Kasumi-1 (cell line): ENCODE results near the gene LEMD1.
A peak's percentile ranks its signal among the peaks of the same experiment; 100 is the strongest.
"Not testable (repeated sequence)": the region's sequence is repeated elsewhere in the genome, so short reads cannot be mapped to it uniquely, and the experiment has no call there.

ENCODE experiments used
- DNase-seq, 2 experiments: peaks; one replicate each; lab custom pipeline; 2025; lab: John Stamatoyannopoulos, UW

Gene LEMD1

GRCh38 chr1:205380882-205381281, 41.0 kb downstream of the LEMD1 start:
- DNase-seq = no peak

GRCh38 chr1:205379056-205379455, 42.8 kb downstream of the LEMD1 start:
- no peak for DNase-seq

DNA sequence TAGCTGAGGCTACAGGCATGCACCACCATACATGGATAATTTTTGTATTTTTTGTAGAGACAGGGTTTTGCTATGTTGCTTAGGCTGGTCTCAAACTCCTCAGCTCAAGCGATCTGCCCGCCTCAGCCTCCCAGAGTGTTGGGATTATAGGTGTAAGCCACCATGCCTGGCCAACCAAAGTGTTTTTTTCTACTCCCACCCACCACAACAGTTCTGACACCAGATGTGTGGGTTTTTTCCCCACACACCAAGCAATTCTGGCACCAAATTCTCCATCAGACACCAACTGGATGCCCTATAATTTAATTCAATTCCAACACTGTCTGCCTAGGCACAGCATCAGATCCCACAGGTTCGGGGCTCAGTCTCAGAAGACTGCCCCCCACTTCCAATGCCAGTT, 44.5 kb downstream of the LEMD1 start:
- DNase-seq = no peak

DNA sequence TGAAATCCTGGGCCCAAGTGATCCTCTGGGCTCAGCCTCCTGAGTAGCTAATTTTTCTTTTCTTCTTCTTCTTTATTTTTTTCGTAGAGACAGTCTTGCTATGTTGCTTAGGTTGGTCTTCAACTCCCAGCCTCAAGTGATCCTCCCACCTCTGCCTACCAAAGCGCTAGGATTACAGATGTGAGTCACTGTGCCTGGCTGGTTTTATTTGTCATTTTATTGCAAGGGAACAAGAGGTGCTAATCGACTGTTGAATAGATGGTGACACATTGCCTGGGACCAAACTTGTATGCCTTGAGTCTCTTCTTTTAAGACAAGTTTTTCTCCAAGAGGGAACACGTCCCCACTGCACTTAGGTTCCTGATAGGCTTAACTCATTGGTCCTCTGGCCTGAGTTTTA, 45.1 kb downstream of the LEMD1 start:
- no peak for DNase-seq

GRCh38 chr1:205375835-205376545, 45.9 kb downstream of the LEMD1 start:
- peak; percentile 9 to 50 for DNase-seq

- no peak for DNase-seq
Observed at GRCh38 chr1:205374210-205375078, 47.4 kb downstream of the LEMD1 start.

DNA sequence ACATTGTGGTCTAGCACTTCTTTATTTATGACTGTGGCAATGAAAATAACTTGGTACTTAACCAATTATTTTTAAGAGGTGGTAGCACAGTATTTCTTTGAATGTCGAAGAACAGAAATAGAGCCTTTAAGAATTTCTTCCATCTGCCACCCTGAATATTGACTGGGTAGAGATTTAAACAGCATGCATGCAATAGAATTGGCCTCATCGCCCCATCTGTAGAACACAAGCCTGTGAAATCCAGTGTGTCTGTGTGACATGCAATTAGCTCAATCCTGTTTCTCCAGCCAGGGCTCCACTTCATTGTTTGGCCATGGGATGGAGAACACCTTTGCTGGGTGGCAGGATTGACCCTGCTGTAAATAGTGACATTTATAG, 48.1 kb downstream of the LEMD1 start:
- DNase-seq = no peak

DNA sequence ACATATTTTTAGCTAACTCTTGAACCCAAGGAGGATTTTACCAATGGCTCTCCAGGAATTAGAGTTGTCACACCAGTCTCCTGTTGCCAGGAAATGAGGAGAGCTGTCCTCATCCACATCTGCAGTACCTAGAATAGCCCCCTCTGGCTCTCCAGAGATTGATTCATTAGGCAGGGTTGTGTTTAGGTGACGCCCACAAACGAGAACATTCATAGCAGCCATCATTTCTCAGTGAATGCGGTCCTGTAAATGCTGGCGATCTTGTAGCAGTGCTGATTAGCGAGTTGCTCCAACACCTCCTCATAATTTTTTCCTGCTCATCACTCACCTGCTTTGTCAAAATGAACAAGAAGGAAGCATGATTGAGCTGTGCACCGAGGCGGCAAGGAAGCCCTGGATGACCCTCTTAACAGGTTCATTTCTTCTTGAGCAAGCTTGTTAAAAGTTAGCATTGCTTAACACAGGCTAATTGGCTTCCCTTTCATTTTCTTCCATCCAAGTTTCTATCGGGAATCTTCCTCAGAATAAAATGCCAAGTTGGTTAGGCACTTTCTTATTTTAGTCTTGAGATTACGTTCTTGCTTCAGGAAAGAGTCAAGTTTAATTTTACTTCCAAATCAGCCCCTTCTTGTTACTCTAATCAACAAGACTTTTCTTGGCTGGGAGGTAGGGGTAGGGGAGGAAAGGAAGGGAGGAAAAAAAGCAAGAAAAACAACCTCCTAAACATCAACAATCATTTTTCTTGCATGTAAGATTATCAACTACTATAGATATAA, 48.6 kb downstream of the LEMD1 start:
- no peak for DNase-seq

GRCh38 chr1:205371871-205372660, 49.8 kb downstream of the LEMD1 start:
- DNase-seq = no peak

- no peak for DNase-seq
Observed at GRCh38 chr1:205370780-205371179, 51.1 kb downstream of the LEMD1 start.

- no peak for DNase-seq
Observed at GRCh38 chr1:205369701-205370123, 52.1 kb downstream of the LEMD1 start.

GRCh38 chr1:205368478-205368877, 53.4 kb downstream of the LEMD1 start:
- no peak for DNase-seq

DNA sequence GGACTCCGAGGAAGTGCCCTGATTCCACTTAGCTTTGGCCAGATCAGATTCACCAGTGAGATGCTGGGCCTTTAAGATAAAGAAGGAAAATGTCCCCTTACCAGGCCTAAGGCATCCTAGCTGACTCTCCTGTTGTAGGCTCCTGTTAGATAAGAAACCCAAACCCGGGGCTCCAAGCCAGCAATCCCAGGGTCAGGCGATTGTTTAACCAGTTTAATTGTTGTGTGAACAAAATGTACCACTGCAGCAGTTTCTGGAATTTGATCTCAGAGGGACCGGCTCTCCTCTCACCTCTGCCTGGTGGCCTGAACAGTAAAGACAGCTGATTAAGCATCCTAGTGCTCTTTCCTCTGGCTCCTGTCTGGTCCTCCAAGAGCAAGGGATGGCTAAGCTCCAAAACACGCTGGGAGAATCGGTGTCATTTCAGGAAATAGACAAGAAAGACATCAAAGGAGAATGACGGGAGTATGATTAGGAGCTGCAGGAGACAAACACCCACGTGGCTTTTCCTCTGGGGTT, 55.9 kb downstream of the LEMD1 start:
- DNase-seq = no peak

DNA sequence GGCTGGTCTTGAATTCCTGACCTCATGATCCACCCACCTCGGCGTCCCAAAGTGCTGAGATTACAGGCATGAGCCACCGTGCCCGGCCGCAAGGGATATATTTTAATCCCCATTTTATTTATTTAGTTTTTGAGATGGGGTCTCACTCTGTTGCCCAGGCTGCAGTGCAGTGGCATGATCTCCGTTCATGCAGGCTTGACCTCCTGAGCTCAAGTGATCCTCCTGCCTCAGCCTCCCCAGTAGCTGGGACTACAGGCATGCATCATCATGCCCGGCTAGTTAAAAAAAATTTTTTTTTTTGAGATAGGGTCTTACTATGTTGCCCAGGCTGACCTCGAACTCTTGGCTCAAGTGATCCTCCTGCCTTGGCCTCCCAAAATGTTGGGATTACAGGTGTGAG, 56.8 kb downstream of the LEMD1 start:
- not testable (repeated sequence) for DNase-seq

DNA sequence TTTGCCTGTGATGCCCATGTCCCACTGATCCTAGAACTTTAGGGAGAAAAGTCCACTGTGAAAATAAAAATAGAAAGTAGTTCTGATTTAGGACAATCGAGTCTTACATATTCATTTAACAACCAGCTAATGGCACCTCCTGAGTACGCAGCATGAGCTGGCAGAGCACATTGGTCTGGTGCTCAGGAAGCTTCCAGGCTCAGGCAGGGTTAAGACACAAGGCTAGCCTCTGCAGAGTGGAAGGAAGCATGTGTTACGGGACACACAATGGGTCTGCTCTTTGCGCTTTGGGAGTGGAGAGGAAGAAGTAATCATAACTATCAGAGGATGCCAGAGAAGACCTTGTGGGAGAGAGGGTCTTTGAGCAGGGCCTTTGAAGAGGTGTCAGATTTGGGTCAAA, 61.0 kb downstream of the LEMD1 start:
- no peak for DNase-seq

DNA sequence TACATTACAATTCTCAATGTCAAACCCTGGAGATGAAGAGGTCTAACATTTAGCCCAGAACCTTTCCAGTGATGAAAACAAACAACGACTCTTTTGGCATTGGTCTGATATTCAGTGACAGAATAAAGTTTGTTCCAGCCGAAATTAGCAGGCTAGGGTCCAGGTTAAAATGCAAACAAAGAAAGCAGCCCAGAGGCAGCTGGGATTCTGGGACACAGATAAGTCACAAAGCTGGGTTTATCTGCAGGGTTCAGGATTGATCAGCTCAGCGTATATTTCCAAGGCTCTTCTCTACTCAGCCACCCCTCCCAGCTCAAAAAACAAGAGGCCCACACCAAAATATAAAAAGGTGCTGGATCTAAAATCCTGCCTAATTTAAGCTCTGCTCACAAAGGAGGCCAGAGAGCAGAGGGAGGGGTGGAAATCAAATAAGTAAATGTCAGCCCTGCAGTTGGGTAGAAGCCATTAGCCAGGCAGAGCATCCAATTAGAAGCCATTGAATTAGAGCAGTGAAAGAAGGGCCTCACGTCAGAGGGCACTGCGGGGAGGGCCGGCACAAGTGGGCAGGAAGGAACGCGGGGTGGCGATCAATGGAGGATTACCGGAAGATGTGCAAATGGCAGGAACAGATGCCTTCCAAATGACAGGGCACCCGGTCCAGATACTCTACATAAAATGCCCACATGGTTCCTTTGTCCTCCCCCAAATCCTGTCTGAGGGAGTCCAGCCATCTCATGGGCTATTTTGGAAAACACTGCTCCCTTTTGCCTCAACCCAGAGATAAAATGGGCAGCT, 61.9 kb downstream of the LEMD1 start:
- no peak for DNase-seq

GRCh38 chr1:205358579-205358978, 63.3 kb downstream of the LEMD1 start:
- DNase-seq = no peak

- no peak for DNase-seq
Observed at GRCh38 chr1:205357567-205357966, 64.3 kb downstream of the LEMD1 start.

- DNase-seq = no peak
Observed at GRCh38 chr1:205356440-205357139, 65.3 kb downstream of the LEMD1 start, which contains the start of gene KLHDC8A. KLHDC8A (minus strand) TSS chr1:205356922; CDS start chr1:205343604, 13,318 bp downstream.

DNA sequence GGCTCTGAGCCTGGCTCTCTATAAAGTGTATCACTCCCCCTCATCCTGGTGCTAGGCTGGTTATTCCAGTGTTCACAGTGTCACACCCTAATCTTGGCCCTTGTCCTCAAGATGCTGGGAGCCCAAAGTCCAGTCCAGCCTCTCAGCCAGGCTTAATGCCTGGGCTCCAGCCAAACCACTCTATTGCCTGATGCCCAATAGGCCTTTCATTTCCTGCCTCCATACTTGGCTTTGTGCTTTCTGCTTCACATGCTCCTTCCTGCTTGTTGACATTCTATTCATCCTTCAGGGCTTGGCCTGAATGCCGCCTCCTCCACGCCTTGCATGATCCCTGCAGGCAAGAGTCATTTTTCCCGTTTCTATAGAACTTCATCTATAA, 66.8 kb downstream of the LEMD1 start:
- DNase-seq = no peak
